Coronary artery (tissue), 2 donors: ENCODE results near the gene DERL3.
A peak's percentile ranks its signal among the peaks of the same experiment; 100 is the strongest.

Source experiments
- DNase-seq: peaks from one replicate; pipeline ENCODE4 v3.0.0-alpha.2; 2017; ENCODE audit warnings: low spot score
- H3K27ac ChIP-seq, 2 donors: fragments of 200-600 bp; sonication (generic); one replicate each; pipeline ENCODE4 v1.5.1; 2016 to 2019
- H3K4me3 ChIP-seq: fragments of 200-600 bp; sonication (generic); 2 replicates; pipeline ENCODE4 v1.5.1; 2016; ENCODE audit warnings: mild to moderate bottlenecking, moderate library complexity
- CTCF ChIP-seq: fragments of 200-600 bp; sonication (generic); IDR thresholded peaks from one replicate; pipeline ENCODE4 v1.5.1; 2019; ENCODE audit warnings: antibody characterized with exemption

DERL3 gene

GRCh38 chr22:23791738-23792645 is 46.8 kb downstream of the DERL3 start:
- DNase-seq, result no peak
- TF ChIP-seq CTCF, result no peak
- Histone ChIP-seq H3K27ac (no peak overlapping the region), H3K4me3 (no peak overlapping the region)

GRCh38 chr22:23790819-23791737 is 47.7 kb downstream of the DERL3 start:
- TF ChIP-seq CTCF, result no peak
- Histone ChIP-seq H3K27ac (no peak overlapping the region), H3K4me3 (no peak overlapping the region)
- DNase-seq, result peak; percentile 60

- no peak overlapping the region for H3K27ac ChIP-seq
- DNase-seq, result peak; percentile 55
- H3K4me3 ChIP-seq, result no peak overlapping the region
- TF ChIP-seq CTCF, result no peak
Observed at GRCh38 chr22:23789638-23790037, 49.2 kb downstream of the DERL3 start.

- DNase-seq, result peak; percentile 41
- Histone ChIP-seq H3K4me3 (no peak overlapping the region), H3K27ac (no peak overlapping the region)
- TF ChIP-seq CTCF, result no peak
Observed at GRCh38 chr22:23789121-23789520, 49.7 kb downstream of the DERL3 start.

- peak; percentile 68 for DNase-seq
- Histone ChIP-seq H3K27ac (peak overlapping the region in 1 of 2 donors; percentile 100), H3K4me3 (peak overlapping the region; percentile 96)
- no peak for TF ChIP-seq CTCF
Observed at GRCh38 chr22:23787910-23788309, 50.9 kb downstream of the DERL3 start.

GRCh38 chr22:23787600-23787896 is 51.3 kb downstream of the DERL3 start:
- peak overlapping the region; percentile 96 for H3K4me3 ChIP-seq
- no peak for TF ChIP-seq CTCF
- DNase-seq, result no peak
- peak overlapping the region; percentile 98 to 100 for H3K27ac ChIP-seq
